IPS-20b (cell line): ENCODE measurements around the gene PRORP.
"Not testable (repeated sequence)": the region's sequence is repeated elsewhere in the genome, so short reads cannot be mapped to it uniquely, and the experiment has no call there.

Experiments
- H3K27ac ChIP-seq: one replicate; pipeline ENCODE4 v1.5.1; 2013; ENCODE audit warnings: low read length
- H3K27me3 ChIP-seq: 2 replicates; pipeline ENCODE4 v1.6.1; 2013; ENCODE audit warnings: mild to moderate bottlenecking, low read length, inconsistent platforms; ENCODE audit not compliant: insufficient read depth
- H3K36me3 ChIP-seq: 2 replicates; pipeline ENCODE4 v1.6.1; 2013; ENCODE audit warnings: low read depth, mild to moderate bottlenecking, inconsistent platforms, low read length, moderate library complexity; ENCODE audit not compliant: insufficient read depth
- H3K4me1 ChIP-seq: 2 replicates; pipeline ENCODE4 v1.6.1; 2013; ENCODE audit warnings: mild to moderate bottlenecking, control low read depth, inconsistent platforms, low read length, moderate library complexity; ENCODE audit not compliant: insufficient read depth
- H3K4me3 ChIP-seq: 2 replicates; pipeline ENCODE4 v1.5.1; 2013; ENCODE audit warnings: mild to moderate bottlenecking, low read length, inconsistent platforms
- H3K9ac ChIP-seq: 2 replicates; pipeline ENCODE4 v1.6.1; 2013; ENCODE audit warnings: low read depth, mild to moderate bottlenecking, inconsistent platforms, low read length, moderate library complexity
- H3K9me3 ChIP-seq: 2 replicates; pipeline ENCODE4 v1.6.1; 2013; ENCODE audit warnings: mild to moderate bottlenecking, low read depth, low read length, inconsistent platforms; ENCODE audit not compliant: insufficient read depth

Gene PRORP

DNA sequence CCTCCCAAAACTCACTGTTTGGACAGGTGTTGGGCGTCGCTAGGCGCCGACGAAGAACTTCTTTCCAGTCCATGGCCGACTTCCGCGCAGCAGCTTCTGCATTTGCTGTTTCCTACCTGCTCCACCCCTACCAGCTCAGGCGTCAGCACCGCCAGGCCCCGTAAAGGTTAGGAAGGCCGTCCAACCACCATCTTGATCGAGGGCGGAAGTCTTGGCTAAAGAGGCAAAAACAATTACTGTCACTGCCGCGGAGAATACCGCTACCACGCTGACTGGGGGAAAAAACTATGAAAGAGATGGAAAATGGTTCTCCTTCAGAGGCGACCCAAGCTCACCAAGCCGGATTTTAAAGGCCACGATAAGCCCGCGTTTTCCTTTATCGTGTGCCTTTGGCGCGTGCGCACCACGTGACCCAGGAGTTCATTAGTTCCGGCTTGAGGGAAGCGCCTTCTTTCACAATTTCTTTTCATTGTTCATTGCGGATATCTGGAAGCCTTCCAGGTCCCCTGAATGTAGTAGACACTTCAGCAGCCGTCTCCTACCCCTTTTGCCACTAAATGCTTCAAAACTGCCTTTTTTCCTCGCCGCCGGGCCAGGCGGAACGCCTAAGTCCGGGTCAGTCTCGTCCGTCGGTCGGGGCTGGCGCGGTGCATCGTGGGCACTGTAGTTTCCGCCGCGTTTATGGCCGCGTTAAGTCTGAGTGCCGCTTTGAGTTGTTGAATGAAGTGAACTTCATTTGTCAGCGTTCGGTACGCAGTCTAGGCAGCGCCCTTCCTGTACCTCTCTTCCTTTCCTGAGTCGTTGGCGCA lies at the start of gene PRORP, which contains the start of gene PPP2R3C:
Gene PRORP (plus strand): TSS at position 666 of the 809 bp plus-strand sequence. CDS start 694 bp downstream, outside the sequence.
Gene PPP2R3C (minus strand): TSS at position 104 of the 809 bp plus-strand sequence. CDS start 31 bp downstream, at position 73.
- Histone ChIP-seq H3K36me3 (peaks cover 7% of the 10 kb centered on the region; the same call in 1 of the 2 replicates), H3K9ac (peak within 1 kb of the TSS; percentile 93), H3K4me1 (peaks cover 7% of the 10 kb centered on the region; the same call in 1 of the 2 replicates), H3K9me3 (no peaks in the 10 kb centered on the region), H3K4me3 (peak within 1 kb of the TSS; percentile 79), H3K27me3 (no peaks in the 10 kb centered on the region), H3K27ac (peak within 1 kb of the TSS; percentile 47)

DNA sequence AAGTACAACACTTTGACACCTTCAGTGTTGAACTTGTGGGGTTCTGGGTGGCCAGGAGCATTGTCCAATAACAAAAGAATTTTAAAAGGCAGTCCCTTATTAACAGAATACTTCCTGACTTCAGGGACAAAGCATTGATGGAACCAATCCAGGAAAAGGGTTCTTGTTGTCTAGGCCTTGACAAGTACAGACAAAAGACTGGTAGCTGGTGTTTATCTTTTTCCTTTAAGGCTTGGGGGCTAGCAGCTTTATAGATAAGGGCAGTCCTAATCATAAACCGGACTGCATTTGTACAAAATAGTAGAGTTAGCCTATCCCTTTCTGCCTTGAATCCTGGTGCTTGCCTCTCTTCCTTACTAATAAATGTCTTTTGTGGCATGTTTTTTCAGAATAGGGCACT lies 48.9 kb upstream of the PRORP start:
- Histone ChIP-seq H3K27ac (no peak overlapping the region), H3K4me3 (no peak overlapping the region), H3K9me3 (no peaks in the 10 kb centered on the region), H3K36me3 (peaks cover 12% of the 10 kb centered on the region), H3K27me3 (no peaks in the 10 kb centered on the region), H3K9ac (no peak overlapping the region), H3K4me1 (no peaks in the 10 kb centered on the region)

DNA sequence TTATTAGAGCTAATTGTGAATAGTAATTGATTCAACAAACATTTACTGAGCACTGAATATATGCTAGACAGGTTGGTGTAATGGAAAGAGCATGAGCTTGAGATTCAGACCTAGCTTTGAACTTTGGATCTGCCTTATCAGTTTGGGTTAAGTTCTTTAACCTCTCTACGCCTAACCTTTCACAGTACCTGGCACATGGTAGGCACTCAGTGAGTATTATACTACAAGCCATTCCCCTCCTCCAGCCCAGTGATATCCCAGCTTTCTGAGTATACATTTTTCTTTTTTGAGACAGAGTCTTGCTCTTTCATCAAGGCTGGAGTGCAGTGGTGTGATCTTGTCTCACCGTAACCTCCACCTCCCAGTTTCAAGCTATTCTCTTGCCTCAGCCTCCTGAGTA lies 44.3 kb upstream of the PRORP start:
- Histone ChIP-seq H3K9ac (no peak overlapping the region), H3K4me1 (no peaks in the 10 kb centered on the region), H3K27ac (no peak overlapping the region), H3K36me3 (peaks cover 38% of the 10 kb centered on the region), H3K27me3 (no peaks in the 10 kb centered on the region), H3K9me3 (no peaks in the 10 kb centered on the region), H3K4me3 (no peak overlapping the region)

DNA sequence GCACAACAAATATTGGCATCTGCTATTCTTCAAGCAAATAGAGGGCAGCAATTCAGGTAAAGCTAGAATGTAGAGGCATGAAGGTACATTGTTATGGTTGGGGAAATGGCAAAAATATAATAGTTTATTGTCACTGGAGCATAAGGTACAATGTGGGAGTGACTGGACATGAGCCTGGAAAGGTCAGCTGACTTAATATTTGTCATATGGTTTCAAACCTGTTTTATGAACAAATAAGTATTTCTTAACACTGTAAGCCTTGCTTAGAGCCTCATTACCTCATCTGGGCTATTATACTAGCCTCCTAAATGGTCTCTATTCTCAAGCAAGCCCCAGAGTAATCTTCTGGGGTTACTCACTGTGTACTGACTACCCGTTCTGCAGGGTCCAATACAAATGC lies 42.6 kb upstream of the PRORP start:
- no peaks in the 10 kb centered on the region for H3K4me1 ChIP-seq
- H3K27ac ChIP-seq = no peak overlapping the region
- no peak overlapping the region for H3K9ac ChIP-seq
- H3K4me3 ChIP-seq = no peak overlapping the region
- H3K9me3 ChIP-seq = no peaks in the 10 kb centered on the region
- H3K27me3 ChIP-seq = no peaks in the 10 kb centered on the region
- peaks cover 47% of the 10 kb centered on the region for H3K36me3 ChIP-seq

DNA sequence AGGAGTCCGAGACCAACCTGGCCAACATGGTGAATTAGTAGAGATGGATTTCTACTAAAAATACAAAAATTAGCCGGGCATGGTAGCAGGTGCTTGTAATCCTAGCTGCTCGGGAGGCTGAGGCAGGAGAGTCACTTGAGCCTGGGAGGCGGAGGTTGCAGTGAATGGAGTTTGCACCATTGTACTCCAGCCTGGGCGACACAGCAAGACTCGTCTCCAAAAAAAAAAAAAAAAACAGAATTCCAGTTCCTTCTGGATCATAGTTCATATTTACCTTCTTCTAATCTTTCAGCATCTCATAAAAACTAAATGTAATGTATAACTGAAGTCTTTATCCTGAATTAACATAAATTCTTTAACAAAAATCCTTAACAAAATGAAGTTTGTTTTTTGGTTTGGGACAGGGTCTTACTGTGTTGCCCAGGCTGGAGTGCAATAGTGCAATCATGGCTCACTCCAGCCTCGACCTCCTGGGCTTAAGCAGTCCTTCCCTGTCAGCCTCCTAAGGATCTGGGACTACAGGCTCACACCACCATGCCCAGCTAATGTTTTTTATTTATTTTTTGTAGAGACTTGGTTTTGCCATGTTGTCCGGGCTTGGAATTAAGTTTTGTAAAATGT lies 38.7 kb upstream of the PRORP start:
- Histone ChIP-seq H3K9me3 (no peaks in the 10 kb centered on the region), H3K27me3 (no peaks in the 10 kb centered on the region), H3K27ac (no peak overlapping the region), H3K4me3 (no peak overlapping the region), H3K36me3 (peaks cover 78% of the 10 kb centered on the region), H3K9ac (no peak overlapping the region), H3K4me1 (no peaks in the 10 kb centered on the region)

DNA sequence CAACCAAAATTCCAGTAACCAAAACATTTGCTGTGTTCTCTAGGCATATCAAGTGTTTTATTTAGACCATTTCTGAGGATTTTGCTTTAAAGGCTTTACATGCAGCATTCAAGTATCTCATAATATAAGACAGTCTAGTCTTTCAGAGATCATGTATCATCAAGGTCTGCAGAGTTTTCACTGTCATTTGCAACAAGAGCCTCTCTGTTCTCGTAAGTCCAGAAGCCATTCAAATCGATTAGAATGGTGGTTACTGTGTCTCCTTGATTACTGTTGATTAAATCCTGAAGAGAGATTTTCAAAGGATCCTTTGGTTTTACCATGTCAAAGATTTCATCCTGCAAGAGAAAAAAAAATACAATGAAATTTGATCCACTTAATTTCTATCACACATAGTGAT lies 36.9 kb upstream of the PRORP start:
- Histone ChIP-seq H3K36me3 (peaks cover 70% of the 10 kb centered on the region), H3K4me3 (no peak overlapping the region), H3K4me1 (no peaks in the 10 kb centered on the region), H3K9me3 (no peaks in the 10 kb centered on the region), H3K9ac (no peak overlapping the region), H3K27ac (no peak overlapping the region), H3K27me3 (no peaks in the 10 kb centered on the region)

DNA sequence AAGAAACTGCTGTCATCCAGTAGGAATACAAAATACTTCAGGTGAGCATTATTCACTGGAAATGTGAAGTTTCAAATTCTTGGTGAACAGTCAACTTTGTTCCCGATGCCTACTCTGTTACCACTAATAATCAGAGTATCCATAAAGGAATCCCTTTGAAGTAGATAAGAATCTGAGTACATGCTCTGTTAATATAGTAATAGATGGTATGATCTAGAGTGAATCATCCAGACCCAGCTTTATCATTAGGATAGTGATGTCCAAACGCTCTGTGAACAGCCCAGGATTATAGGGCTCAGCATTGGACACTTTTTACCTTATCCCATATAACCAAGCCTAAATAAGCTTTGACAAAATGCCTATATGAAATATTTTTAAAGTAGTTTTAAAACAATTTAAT lies 33.8 kb upstream of the PRORP start:
- Histone ChIP-seq H3K27me3 (no peaks in the 10 kb centered on the region), H3K4me1 (no peaks in the 10 kb centered on the region), H3K9ac (no peak overlapping the region), H3K9me3 (peaks cover 5% of the 10 kb centered on the region), H3K27ac (no peak overlapping the region), H3K4me3 (no peak overlapping the region), H3K36me3 (peaks cover 62% of the 10 kb centered on the region)

DNA sequence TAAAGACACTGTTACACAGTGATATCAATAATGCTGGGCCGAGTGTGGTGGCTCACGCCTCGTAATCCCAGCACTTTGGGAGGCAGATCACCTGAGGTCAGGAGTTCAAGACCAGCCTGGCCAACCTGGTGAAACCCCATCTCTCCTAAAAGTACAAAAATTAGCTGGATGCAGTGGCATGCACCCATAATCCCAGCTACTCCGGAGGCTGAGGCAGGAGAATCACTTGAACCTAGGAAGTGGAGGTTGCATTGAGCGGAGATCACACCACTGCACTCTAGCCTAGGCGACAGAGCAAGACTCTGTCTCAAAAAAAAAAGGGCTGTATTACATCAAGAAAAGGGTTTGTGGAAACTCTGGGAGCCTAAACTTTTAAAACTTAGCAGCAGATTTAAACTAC lies 27.7 kb upstream of the PRORP start:
- H3K9ac ChIP-seq = not testable (repeated sequence)
- peaks cover 58% of the 10 kb centered on the region for H3K36me3 ChIP-seq

DNA sequence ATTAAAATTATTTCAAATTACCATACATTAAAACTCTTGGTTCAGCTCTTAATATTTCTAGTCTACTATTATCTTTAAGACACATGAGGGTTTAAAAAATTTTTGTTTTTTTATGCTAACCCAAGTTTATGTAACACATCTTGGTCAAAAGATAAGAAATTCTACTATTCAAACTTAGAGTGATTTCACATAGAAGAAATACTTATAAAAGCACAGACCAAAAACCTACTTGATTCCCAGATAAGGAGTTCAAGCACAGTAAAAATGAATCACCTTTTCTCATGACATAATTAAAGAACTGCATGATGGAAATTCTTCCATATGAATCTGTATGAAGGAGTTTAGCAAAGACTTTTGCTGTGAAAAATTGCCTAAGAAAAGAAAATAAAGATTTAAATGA lies 14.5 kb upstream of the PRORP start:
- H3K9me3 ChIP-seq = peaks cover 9% of the 10 kb centered on the region; the same call in 1 of the 2 replicates
- H3K4me3 ChIP-seq = no peak overlapping the region
- no peaks in the 10 kb centered on the region for H3K4me1 ChIP-seq
- H3K27me3 ChIP-seq = no peaks in the 10 kb centered on the region
- no peak overlapping the region for H3K9ac ChIP-seq
- H3K27ac ChIP-seq = no peak overlapping the region
- peaks cover 60% of the 10 kb centered on the region for H3K36me3 ChIP-seq

More for the DNA sequence above, 27.7 kb upstream of the PRORP start:
- H3K9me3 ChIP-seq, H3K4me3 ChIP-seq, H3K27me3 ChIP-seq, H3K4me1 ChIP-seq, H3K27ac ChIP-seq: not testable (repeated sequence)

DNA sequence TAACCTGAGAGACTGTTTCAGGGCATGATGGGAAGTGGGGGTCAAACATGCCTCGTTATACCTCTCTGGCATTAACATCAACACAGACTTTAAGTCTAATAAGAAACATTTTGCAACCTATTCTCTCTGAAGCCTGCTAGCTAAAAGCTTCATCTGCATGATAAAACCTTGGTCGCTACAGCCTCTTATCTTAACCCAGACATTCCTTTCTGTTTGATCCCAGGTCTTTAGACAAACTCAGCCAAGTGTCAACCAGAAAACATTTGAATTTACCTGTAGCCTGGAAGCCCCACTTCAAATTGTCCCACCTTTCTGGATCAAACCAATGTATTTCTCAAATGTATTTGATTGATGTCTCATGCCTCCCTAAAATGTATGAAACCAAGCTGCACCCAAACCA lies 9.7 kb upstream of the PRORP start:
- Histone ChIP-seq H3K4me1 (no peaks in the 10 kb centered on the region), H3K27me3 (no peaks in the 10 kb centered on the region), H3K27ac (no peak overlapping the region), H3K9ac (no peak overlapping the region; the same call in 1 of the 2 replicates), H3K4me3 (no peak overlapping the region), H3K36me3 (peaks cover 55% of the 10 kb centered on the region), H3K9me3 (peaks cover 9% of the 10 kb centered on the region; the same call in 1 of the 2 replicates)

DNA sequence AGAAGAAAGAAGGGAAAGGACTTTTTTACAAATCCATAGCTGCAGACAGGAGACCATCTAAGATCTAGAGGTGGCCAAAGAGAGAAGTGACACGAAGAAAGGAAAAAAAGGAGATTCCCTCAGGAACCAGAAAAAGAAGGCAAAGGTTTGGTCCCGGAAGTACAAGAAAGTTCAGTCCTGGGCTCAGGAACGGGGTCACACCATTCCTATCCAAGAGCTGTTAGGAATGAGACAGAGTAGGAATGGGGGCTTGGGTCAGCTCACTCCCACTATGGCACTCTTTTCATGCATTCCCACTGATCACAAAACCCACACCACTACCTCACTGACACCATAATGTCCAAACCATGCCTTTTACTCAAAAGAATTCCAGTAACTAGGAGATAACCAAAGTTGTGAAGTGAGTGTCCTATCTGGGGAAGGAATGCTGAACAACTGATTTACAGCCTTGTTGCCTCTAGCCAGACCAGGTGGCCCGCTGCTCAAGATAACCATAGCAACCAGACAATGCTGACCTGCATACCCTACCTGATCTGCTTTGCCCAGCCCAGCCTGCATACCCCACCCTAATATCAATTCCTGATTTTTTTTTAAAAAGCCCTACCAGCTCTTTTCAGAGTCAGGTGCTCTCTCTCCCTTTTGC lies 8.9 kb upstream of the PRORP start:
- Histone ChIP-seq H3K9ac (no peak overlapping the region; the same call in 1 of the 2 replicates), H3K4me3 (no peak overlapping the region), H3K27ac (no peak overlapping the region), H3K36me3 (peaks cover 49% of the 10 kb centered on the region), H3K27me3 (no peaks in the 10 kb centered on the region), H3K4me1 (no peaks in the 10 kb centered on the region), H3K9me3 (peaks cover 9% of the 10 kb centered on the region; the same call in 1 of the 2 replicates)
